Measurements from ENCODE around the gene SPI1.
"Not testable (repeated sequence)": the region's sequence is repeated elsewhere in the genome, so short reads cannot be mapped to it uniquely, and the experiment has no call there.

The SPI1 gene

GRCh38 chr11:47340980-47341775 lies 37.2 kb downstream of the SPI1 start:
- DNase-seq (ENCODE audit: low read depth, low spot score): no peak

GRCh38 chr11:47340010-47340409 lies 38.3 kb downstream of the SPI1 start:
- DNase-seq (ENCODE audit: low read depth, low spot score): no peak

- DNase-seq (ENCODE audit: low read depth, low spot score): no peak
Observed at GRCh38 chr11:47338396-47339241, 39.7 kb downstream of the SPI1 start.

GRCh38 chr11:47337229-47337924 lies 41.0 kb downstream of the SPI1 start:
- no peak for DNase-seq (ENCODE audit: low read depth, low spot score)

GRCh38 chr11:47336595-47336994 lies 41.8 kb downstream of the SPI1 start:
- DNase-seq (ENCODE audit: low read depth, low spot score): no peak

GRCh38 chr11:47335733-47336132 lies 42.6 kb downstream of the SPI1 start:
- no peak for DNase-seq (ENCODE audit: low read depth, low spot score)

GRCh38 chr11:47334699-47335411 lies 43.5 kb downstream of the SPI1 start:
- not testable (repeated sequence) for DNase-seq (ENCODE audit: low read depth, low spot score)

- DNase-seq (ENCODE audit: low read depth, low spot score): no peak
Observed at GRCh38 chr11:47333886-47334443, 44.4 kb downstream of the SPI1 start.

DNA sequence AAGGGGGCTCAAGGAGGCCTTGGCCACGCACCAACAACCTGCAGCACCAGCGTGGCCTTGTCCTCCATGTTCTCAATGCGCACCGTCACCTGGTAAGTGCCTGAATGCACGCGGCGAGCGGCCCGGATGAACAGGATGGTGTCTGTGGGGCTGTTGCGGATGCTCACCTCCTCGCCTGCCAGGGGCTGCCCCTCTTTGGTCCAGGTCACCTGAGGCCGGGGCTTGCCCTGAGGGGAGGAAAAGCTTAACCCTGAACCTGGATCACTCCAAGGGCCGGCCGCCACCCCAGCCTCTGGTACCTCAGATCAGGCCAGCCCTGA lies 44.9 kb downstream of the SPI1 start:
- DNase-seq (ENCODE audit: low read depth, low spot score): no peak

DNA sequence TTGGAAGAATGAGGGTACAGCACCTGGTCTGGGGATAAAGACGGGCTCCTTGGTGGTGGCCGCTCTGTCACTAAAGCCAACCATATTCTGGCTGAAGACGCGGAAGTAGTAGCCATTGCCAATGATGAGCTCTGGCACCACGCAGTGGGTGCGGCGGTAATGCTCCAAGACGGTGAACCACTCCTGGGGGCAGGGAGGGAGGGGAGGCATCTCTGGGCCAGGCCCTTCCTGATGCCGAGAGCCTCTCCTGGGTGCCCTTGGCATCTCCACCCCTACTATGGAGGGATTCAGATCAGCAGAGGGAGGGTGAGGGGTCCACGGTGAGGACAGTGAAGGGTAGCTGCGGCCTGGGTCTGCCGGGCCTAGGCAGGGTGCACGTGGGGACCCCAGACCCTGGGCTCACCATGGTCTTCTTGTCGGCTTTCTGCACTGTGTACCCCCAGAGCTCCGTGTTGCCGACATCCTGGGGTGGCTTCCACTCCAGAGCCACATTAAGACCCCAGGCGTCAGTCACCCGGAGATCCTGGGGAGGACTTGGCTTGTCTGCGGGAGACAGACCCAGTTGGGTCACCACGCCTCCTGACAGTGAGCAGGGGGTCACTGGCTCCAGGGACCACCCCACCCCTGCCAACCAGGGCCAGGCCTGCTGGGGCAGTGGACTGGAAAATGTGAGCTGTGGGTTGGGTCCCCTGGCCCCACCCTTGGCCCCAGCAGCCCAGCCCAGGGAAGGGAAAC lies 45.4 kb downstream of the SPI1 start:
- DNase-seq (ENCODE audit: low read depth, low spot score): no peak

GRCh38 chr11:47332303-47332711 lies 46.0 kb downstream of the SPI1 start:
- DNase-seq (ENCODE audit: low read depth, low spot score): no peak

GRCh38 chr11:47331454-47332302 lies 46.7 kb downstream of the SPI1 start:
- DNase-seq (ENCODE audit: low read depth, low spot score): no peak

DNA sequence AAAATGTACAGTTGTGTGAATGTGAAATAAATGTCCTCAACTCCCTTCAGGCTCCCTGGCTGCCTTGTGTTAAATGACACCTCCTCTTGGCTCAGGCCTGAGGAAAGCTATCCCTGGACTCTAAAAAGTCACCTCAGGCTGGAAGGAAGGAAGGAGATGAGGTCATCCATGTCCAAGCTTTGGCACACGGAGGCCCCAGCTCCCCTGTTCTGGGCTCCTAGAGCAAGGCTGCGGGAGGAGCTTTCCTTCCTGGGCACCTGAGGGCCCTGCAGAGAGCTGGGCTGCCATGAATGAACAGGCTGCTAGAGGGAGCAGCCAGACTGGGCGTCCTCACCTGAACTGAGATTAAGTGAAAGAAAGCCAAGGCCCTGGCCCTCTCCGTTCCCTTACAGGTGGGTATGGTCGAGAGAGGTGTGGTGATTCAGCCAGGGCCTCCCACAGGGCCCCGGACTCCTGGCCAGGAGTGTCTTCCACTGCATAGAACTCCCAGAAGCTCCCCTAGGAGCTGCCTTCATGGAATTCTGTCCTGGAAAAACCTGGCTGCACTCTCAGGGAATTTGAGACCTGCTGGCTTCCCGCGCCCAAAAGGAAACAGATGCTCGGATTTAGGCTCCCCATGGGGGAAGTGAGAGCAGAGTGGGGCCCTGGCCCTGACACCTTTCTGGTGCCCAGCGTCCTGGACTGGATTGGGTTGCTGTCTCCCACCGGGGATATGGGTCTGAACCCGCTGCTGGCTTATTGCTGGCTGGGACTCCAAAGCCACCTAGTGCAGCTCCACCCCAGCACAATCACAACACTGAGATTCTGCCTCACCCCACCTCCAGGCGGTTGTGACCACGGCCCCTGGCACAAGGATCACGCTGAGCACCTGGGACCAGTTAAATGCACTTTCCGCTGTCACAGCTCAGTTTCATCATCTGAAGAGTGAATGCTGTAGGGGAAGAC lies 48.1 kb downstream of the SPI1 start:
- no peak for DNase-seq (ENCODE audit: low read depth, low spot score)

DNA sequence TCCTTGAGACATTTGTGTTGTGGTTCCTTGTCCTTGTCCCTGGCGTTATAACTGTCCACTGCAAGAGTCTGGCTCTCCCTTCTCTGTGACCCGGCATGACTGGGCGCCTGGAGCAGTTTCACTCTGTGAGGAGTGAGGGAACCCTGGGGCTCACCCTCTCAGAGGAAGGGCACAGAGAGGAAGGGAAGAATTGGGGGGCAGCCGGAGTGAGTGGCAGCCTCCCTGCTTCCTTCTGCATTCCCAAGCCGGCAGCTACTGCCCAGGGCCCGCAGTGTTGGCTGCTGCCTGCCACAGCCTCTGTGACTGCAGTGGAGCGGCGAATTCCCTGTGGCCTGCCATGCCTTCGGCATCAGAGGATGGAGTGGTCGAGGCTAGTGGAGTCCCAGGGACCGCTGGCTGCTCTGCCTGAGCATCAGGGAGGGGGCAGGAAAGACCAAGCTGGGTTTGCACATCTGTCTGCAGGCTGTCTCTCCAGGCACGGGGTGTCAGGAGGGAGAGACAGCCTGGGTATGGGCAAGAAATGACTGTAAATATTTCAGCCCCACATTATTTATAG lies 48.8 kb downstream of the SPI1 start:
- DNase-seq (ENCODE audit: low read depth, low spot score): no peak

- DNase-seq (ENCODE audit: low read depth, low spot score): no peak
Observed at GRCh38 chr11:47328449-47329390, 49.6 kb downstream of the SPI1 start.

- DNase-seq (ENCODE audit: low read depth, low spot score): no peak
Observed at GRCh38 chr11:47327949-47328348, 50.4 kb downstream of the SPI1 start.

- DNase-seq (ENCODE audit: low read depth, low spot score): no peak
Observed at GRCh38 chr11:47327025-47327424, 51.3 kb downstream of the SPI1 start.

Data from iPS DF 19.7 (cell line).